Occipital lobe (tissue), 2 donors: ENCODE measurements around the gene N4BP2L1. TPM values are rescaled to one million over a fixed set of nuclear protein-coding genes. Genes with fewer than 3 reads are reported as not detected.
A peak's percentile ranks its signal among the peaks of the same experiment; 100 is the strongest.

Source experiments
- DNase-seq: peaks from one replicate; lab custom pipeline; 2025; lab: John Stamatoyannopoulos, UW
- total RNA-seq: library from RNA; depleted of rRNA; stranded (reverse); fragments of >200 nt; gene quantifications from one replicate; pipeline ENCODE4 v1.2.3, GENCODE V29; 2014

N4BP2L1 gene
- total RNA-seq, result 20.0 TPM

DNA sequence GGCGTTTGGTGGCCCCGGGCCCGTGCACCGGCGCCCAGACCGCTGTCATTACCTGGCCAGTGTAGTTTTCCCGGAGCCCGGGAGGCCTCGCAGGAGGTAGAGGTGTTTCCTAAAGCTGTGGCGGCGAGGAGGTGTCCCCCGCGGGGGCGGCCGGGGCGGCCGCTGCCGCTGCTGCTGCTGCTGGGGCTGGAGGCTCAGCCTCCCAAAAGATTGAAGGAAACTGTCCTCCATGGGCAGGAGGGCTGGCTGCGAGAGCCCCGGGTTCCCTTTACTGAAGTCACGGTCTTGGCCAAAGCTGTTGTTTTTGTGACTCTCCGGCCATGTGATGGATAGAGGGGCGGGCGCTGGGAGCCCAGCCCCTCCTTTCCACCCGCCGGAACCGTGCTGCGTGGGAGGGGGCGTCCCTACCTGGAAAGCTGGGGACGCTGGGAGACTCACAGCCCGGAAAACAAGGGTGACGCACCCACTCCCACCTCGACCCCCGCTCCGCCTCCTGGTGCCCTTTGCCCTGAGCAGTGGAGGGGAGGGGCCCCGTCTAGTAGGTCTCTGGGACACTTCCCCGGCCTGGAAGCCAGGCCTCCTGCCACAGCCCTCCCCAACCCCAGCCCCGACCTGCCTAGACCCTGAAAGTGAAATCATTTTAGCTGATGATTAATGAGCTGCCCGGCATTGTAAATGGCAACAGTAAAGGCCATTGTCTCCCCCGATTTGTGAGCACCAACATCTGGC is at the start of gene N4BP2L1:
N4BP2L1 (minus strand) TSS at position 279 of the 729 bp plus-strand sequence; CDS start at position 231, 48 bp downstream.
- peak; percentile 75 for DNase-seq

DNA sequence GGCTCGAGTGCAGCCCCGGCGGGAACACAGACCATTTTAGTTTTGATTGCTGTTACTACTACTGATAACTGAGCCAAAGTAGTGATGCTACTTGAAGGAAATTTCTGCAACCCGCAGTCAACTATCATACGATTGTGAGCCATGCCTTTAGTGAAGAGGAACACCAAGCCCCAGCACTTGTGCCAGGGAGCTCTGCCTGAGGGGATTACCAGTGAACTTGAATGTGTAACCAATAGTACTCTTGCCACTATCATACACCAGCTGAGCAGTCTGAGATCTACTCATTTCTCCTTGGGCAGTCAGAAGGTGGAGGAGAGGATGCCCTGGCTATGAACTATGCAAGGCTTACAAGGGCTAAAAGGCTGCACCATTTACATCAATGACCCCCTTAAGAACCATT is 49.0 kb upstream of the N4BP2L1 start:
- DNase-seq, result no peak

DNA sequence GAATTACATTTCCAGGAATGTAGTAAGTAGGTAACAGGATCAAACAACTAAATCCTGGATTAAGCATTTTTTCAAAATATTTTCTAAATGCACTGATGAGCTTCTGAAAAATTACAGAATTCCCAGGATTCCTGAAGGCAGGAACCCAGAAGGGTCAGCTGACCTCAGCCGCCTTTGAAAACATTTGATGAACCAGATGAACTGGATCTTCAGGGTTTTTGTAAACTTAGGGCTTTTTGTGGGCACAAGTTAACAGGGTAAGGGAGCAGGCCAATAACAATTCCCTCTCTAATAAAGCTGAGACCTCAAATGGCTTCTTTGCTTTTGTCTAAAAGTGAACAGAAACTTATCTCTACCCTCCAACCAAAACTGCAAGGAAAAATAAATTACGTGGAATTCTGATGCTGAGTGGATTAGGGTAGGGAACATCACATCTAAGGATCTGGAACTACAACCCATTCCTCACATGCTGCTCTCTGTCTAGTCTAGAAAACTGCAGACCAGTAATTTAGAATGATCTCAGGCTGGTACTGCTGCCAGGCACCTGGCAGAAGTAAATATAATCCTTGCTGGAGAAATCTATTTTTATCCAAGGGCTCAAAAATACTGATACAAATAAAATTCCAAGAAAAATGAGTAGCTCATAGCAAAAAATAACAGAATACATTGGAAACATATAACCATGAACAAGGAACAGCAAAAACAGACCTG is 48.2 kb upstream of the N4BP2L1 start:
- no peak for DNase-seq

DNA sequence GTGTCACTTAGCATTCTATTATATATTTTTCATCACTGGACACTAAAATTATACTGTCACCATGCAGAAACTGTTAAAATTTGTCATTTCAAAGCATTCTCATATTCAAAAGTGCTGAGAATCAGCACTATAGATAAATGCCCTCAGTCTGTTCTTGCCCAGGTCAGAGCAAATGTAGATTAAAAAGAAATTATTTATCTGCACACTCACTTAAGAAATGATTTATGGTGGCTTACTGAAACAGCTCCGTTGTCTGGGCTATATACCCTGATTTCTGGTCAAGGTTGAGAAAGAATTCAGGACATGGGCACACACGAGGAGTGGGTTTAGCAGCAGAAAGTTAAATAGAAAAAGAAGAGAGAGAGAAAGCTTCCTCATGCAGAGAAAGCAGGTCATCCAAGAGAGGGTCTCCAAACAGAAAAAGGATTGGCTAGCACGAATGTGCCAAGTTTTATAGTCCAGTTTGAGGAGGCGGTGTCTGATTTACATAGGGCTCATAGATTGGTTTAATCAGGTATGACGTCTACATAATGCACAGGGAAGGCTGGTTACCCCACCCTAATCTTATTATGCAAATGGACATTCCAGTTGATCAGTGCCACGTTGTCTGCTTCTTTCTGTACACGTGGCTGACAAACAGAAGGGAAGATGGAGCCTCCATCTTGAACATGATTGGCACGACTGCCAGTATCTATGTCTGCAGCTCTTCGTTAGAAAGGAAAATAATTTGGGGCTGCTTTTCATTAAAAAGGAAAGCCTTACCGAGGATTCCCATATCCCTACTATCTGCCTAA is 47.3 kb upstream of the N4BP2L1 start:
- no peak for DNase-seq

DNA sequence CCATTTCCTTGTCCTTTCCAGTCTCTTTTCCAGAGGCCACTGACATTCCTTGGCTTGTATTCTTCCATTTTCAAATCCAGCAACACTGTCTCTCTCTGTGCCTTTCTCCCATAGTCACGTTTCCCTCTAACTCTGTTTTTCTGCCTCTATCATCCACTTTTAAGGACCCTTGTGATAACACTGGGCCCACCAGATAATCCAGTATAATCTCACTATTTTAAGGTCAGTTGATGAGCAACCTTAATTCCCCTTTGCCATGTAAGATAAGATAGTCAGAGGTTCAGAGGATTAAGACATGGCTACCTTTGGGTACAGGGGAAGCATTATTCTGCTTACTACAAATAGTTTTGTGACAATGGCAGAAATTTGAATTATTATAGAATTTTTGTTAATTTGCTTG is 45.7 kb upstream of the N4BP2L1 start:
- DNase-seq, result no peak

DNA sequence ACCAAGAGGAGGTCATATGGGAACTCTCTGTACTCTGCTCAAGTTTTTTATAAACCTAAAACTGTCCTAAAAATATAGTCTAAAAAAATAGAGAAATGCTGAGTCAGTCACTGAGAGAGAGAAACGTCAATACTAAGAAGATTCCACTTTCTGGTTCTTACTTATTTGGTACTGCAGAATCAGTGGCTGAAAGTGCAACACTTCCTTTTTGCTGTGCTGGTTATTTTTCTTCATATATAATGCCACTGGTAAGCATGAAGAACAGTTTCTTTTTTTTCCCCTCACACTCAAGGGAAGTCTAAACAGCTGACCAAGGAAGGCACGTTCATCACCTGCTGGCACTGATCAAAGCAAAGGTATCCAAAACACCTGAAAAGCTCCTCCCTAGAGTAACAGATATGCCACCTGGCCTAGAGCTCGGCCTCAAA is 44.3 kb upstream of the N4BP2L1 start:
- DNase-seq, result no peak

DNA sequence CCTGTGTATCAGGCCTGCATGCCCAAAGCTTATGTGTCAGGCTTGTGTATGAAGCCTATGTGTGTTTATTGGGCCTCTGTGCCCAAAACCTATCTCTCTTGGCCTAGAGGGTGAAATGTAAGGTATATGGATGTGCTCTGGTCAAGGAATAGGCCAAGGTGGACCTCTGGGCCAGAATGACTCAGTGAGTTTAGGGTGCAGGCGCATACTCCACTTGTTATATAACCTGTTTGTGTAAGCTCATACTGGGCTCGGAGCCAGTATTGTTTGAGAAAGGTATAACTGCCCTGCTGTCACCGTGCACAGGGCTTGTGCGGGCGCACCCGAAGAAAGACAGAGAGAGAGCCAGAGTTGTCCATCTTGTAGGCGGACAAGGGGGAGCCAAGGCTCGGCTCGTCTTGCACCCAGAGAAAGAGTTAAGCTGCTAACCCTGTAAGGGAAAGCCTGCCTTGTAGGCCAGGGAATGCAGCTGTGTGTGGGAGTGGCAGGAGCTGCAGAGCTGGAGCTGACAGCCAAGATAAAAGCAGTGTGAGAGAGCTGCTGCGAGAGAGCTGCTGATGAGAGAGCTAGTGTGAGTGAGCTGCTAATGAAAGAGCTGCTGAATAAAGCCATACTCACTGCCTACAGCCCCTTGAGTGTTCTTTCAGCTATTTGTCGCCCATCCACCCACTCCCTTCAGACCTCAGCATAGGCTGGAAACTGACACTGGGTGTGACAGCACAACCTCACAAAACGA is 43.4 kb upstream of the N4BP2L1 start:
- DNase-seq, result peak; percentile 78

DNA sequence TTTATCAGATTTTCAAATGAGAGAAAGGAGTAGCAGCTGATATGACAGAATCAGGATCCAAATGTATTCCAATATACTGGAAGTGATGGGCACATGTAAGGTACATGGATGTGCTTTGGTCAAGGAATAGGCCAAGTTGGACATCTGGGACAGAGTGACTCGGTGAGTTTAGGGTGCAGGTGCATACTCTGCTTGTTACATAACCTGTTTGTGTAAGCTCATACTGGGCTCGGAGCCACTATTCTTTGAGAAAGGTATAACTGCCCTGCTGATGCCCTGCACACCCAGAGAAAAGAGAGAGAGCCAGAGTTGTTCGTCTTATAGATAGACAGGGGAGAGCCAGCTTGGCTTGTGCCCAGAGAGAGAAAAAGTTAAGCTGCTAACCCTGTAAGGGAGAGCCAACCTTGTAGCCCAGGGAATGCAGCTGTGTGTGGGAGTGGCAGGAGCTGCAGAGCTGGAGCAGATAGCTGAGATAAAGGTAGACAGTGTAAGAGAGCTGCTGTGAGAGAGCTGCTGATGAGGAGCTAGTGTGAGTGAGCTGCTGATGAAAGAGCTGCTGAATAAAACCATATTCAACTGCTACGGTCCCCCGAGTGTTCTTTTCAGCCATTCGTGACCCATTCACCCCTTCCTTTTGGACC is 40.7 kb upstream of the N4BP2L1 start:
- no peak for DNase-seq

DNA sequence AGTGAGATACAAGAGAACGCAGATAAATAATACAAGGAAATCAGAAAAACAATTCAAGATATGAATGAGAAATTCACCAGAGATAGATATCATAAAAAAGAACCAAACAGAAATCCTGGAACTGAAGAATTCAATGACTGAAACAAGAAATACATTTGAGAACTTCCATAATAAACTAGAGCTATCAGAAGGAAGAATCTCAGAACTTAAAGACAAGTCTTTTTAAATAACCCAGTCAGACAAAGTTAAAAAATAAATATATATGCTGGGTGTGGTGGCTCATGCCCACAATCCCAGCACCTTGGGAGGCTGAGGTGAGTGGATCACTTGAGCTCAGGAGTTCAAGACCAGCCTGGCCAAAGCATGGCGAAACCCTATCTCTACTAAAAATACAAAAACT is 28.7 kb upstream of the N4BP2L1 start:
- no peak for DNase-seq

DNA sequence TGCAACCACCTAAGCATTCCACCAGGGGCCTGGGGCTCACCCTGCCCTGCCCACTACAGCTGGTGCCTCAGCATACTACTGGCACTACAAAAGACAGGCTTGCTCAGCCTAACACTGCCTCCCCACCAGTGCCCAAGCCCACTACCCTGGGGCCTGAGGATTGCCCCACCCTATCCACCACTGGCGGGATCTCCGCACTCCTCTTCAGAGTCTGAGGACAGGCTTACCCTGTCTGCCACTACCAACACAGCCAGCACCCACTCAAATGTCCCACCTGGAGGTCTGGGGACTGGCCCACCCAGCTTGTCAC is 27.6 kb upstream of the N4BP2L1 start:
- DNase-seq, result no peak

DNA sequence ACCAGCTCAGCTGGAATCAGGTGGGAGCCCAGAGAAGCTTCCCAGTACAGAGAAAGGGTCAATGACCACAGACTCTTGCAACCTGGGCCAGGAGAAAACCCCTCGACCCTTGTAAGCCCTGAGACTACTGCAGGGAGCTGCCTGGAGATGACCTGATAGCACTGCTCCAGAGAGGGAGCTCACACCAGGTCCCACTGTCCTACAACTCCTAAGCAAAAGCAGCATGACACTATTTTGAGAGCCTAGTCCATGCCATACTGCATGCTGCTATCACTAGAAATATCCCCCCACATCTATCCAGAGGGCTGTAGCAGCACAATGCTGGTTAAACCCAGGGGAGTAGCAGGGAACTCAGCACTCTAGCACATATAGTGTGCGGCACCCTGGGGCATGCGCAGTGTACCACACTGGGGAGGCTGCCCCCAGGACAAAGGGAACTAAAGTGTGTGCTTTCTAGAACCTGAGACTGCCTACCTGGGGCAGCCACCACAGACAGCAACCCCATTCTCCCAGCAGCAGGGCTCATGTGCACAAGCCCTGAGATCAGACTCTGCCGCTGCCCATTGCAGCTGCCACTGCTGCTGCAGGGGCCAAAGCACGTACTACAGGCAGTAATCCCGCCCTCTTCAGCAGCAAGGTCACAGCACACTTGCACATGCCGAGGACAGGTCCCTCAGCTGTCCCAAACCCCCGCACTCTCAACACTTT is 27.1 kb upstream of the N4BP2L1 start:
- no peak for DNase-seq

DNA sequence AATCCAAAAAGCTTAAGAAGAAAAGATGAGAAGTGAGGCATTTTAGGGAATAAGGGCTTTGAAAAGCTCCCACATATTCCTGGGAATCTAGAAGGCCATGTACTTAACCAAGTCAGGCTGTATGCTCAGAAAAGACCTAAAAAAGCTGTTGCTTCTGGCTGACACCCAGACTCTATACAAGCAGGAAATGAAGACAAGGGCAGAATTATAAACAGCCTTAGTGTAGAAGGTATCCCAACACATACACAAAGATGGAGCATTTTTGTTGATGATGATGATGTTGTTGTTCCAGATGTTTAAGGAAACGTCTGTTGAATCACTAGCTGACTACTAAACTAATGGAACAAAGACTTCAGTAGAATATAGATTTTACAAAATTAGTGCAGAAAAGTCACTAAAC is 26.1 kb upstream of the N4BP2L1 start:
- no peak for DNase-seq

DNA sequence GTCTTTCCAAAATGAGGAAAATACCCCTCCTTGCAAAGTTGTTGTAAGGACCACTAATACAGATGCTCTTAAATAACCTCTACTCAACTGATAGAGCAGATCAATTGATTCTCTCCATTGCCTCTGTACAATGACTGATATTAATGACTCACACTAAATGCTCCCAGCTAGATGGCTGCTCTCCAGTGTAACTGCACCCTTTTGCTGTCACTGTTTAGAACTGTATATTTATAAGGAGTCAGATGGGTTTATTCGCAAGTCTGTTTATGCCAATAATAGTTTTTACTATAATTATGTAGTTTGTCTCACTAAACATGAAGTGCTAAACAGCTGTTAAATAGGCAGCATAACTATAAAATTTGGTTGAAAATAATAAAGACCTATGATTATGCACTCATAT is 21.0 kb upstream of the N4BP2L1 start:
- no peak for DNase-seq

DNA sequence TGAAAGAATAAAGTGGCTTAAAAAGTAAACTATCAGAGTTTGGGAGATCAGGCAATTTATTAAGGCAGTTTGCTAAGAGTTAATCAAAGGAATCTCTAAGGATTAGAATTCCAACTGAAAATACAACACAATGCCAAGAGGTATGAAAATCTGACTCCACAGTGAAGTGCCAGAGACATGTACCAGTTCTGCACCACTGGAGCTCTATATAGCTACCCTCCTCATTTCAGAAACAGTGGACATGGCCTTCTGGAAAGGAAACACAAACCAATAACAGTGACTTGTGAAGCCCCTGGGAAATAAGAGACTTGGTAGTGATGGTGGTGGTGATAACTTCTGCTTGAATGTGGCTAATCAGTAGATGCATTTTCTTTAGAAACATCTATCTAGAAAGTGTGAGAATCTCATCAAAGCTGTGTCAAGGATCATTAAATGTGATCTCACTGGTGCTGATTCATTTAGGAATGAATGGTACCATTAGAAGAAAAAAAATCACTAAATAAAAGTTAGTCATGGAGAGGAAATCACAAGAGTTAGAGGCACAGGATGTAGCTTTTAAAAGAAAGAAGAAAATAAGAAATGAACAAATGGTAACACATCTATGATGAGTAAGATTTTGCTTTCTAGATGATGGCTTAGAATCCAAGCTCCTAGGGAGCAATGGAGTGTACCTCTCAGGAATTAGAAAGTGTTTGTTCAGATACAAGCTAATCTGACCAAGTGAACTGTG is 20.1 kb upstream of the N4BP2L1 start:
- DNase-seq, result no peak

DNA sequence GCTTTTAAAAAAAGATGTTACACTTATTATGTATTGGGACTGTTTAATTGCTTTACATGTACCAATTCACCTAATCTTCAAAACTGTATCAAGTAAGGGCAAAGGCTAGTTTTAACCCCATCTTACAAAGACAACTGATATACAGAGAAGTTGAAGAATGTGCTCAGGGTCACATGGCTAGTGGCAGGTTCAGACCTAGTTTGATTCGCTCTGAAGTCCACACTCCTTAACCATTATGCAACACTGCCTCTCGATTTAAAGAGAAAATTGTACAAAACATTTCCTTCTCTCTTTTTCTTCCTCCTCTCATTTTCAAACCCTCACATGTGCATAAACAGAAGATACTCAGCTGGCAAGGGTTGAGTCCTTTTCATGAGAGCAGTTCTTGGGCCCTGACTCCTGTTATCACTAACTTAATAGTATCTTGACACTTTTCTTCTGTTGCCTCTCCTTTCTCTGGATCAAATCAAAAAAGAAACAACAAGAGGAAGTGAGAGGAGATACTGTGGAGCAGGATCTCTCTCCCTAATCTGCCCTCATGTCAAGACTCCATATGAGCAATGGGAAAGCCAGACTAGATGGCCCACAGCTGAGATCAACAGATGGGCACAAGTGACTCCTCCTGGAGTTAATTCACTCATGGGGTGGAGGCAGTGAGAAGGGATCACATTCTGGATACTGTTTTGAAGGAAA is 19.0 kb upstream of the N4BP2L1 start:
- no peak for DNase-seq

DNA sequence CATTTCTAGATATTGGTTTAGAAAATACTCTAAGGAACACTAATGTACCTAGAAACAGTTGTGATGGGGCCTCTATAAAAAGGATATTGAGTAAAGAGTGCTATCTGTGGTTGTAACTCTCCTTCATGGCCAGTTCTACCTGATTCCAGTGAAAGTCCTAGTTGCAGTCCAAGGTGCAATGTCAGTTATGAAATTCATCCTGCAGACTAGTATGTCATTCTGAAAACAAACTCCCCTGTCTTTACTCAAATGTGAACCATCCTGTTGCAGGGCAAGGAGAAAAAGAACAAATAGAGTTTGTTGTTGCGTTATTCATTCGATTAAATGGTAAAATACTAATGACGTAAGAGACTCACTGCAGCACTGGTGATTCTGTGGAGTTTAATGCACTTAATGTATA is 18.3 kb upstream of the N4BP2L1 start:
- no peak for DNase-seq

DNA sequence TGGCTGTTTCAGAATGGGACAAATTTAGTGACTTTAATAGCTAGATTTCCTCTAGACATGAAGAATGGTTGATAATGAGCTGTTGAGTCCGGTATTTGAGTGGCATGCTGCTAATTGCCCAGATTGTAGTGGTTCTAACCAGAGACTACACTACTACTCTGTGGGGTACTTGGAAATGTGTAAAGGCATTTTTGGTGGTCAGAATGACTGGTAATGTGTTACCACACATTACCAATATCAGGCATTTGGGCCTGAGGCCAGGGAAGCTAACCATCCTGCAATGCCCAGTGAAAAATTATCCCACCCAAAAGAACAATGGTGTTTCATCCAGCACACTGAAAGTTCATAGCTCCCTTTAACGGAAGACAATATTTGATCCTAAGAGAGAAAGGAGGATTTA is 17.5 kb upstream of the N4BP2L1 start:
- no peak for DNase-seq

DNA sequence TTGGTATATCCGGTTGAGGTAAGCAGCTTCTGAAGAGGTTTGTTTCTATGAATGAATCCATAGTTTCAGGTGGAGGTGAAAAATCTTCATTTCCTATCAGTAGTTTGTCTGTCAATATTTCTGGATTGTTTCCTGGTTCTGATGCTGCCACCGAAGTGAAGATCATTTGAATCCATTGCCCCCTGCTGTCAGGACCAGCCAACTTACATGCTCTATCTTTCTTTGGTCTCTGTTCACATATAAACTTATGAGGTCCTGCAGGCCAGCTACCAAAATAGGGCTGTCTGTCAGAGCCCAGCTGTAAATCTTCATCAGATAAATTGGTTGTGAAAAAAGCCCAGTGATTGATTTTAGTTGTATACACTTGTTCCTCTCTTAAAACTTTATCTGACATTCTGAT is 15.2 kb upstream of the N4BP2L1 start:
- no peak for DNase-seq

DNA sequence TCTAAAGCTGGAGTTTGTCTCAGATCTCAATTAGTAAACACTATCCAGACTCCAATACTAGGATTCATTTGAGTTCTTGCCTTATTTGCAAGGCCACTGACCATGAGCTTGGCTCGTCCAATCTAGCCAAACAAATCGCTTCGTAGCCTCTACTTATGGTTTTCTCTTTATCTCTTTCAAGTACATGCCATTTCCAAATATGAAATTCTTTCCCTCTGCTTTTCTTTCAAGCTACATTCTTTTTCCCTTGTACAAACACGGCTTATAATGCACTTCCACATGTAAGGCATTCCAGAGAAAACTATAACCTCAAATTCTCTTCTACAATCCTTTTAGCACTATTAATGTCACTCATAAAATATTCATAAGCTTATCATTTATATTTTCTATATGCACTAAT is 10.9 kb upstream of the N4BP2L1 start:
- no peak for DNase-seq
